ENCODE data around the gene ADAR.

DNA sequence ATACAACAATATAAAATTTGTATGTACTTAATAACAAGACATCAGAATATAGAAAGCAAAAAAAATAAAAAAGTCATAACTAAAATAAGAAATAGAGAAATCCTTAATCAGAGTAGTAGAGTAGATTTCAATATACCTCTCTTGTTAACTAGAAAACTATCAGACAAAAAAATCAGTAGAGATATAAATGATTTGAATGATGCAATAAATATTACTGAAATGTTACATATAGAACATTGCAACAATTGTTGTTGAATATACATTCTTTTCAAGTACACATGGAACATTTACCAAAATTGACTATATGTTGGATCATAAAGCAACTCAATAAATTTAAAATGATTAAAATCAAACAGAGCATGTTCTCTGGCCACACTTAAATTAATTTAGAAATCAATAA lies 31.9 kb upstream of the ADAR start:
- TF ChIP-seq, protein P1, sequence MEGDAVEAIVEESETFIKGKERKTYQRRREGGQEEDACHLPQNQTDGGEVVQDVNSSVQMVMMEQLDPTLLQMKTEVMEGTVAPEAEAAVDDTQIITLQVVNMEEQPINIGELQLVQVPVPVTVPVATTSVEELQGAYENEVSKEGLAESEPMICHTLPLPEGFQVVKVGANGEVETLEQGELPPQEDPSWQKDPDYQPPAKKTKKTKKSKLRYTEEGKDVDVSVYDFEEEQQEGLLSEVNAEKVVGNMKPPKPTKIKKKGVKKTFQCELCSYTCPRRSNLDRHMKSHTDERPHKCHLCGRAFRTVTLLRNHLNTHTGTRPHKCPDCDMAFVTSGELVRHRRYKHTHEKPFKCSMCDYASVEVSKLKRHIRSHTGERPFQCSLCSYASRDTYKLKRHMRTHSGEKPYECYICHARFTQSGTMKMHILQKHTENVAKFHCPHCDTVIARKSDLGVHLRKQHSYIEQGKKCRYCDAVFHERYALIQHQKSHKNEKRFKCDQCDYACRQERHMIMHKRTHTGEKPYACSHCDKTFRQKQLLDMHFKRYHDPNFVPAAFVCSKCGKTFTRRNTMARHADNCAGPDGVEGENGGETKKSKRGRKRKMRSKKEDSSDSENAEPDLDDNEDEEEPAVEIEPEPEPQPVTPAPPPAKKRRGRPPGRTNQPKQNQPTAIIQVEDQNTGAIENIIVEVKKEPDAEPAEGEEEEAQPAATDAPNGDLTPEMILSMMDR (IDR thresholded peaks at IDR 0.05; ENCODE audit: insufficient read depth, low read depth, low read length) = no peak
- no peak for TF ChIP-seq EZH2 (IDR thresholded peaks at IDR 0.05; ENCODE audit: insufficient read depth, low read length)
